ENCODE results near the gene ZNF10. TPM values are rescaled to one million over a fixed set of nuclear protein-coding genes. Genes with fewer than 3 reads are reported as not detected.

The ZNF10 gene
- total RNA-seq, 4 donors from 2014 or later, result 5.8 to 28.1 (median 11.0) TPM

- H3K36me3 ChIP-seq, result no peaks in the 10 kb centered on the region
- no peaks in the 10 kb centered on the region for H3K27me3 ChIP-seq
- H3K27ac ChIP-seq, result no peak overlapping the region
- H3K9me3 ChIP-seq, result peaks cover 0 to 32% (median 4%) of the 10 kb centered on the region in 4 donors
- no peak for DNase-seq
- H3K4me3 ChIP-seq, result no peak overlapping the region
- TF ChIP-seq CTCF (IDR thresholded peaks at IDR 0.05), result no peak
- no peak for TF ChIP-seq POLR2A (IDR thresholded peaks at IDR 0.05)
- no peaks in the 10 kb centered on the region for H3K4me1 ChIP-seq
Measured at GRCh38 chr12:133172491-133172890, 42.1 kb downstream of the ZNF10 start.

DNA sequence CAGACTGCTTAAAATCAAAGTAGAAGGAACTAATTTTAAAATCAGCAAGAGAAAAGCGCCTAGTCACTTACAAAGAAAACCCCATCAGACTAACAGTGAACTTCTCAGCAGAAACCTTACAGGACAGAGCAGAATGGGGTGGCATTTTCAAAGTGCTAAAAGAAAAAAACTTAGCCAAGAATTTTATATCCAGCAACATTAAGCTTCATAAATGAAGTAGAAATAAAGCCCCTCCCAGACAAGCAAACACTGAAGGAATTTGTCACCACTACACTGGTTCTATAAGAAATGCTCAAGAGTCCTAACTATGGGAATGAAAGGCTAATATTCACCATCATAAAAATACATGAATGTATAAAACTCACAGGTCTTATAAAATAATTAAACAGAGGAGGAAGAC lies 44.5 kb downstream of the ZNF10 start:
- Histone ChIP-seq H3K36me3 (no peaks in the 10 kb centered on the region), H3K4me1 (no peaks in the 10 kb centered on the region), H3K27ac (no peak overlapping the region), H3K4me3 (no peak overlapping the region), H3K27me3 (no peaks in the 10 kb centered on the region), H3K9me3 (peaks cover 0 to 32% (median 4%) of the 10 kb centered on the region in 4 donors)
- no peak for DNase-seq
- TF ChIP-seq CTCF (IDR thresholded peaks at IDR 0.05), result no peak
- TF ChIP-seq POLR2A (IDR thresholded peaks at IDR 0.05), result no peak

DNA sequence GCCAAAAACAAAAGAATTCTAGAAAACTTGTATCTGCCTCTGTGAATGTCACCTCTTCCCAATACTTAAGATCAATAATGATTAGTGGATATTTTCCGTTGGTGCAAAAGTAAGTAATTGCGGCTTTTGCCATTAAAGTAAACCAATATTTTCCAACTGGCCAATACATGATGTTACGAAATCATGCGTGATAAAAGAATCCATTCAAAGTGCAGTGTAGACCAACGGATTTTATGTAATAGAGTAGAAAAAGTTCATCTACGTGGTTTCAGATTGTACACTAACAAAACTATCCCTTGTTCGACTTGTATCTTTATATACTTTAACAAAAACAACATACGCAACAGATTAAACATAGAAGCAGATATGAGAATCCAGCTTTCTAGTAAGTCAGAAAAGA lies 50.2 kb downstream of the ZNF10 start:
- peak overlapping the region in 1 of 4 donors; percentile 66 for H3K4me3 ChIP-seq
- H3K9me3 ChIP-seq, result peaks cover 0 to 42% (median 8%) of the 10 kb centered on the region in 4 donors
- TF ChIP-seq POLR2A (IDR thresholded peaks at IDR 0.05), result no peak
- TF ChIP-seq CTCF (IDR thresholded peaks at IDR 0.05), result no peak
- H3K36me3 ChIP-seq, result peaks cover 0 to 31% (median 0%) of the 10 kb centered on the region in 3 donors
- peak overlapping the region in 1 of 4 donors; percentile 70 for H3K27ac ChIP-seq
- no peak for DNase-seq
- H3K4me1 ChIP-seq, result peaks cover 0 to 9% (median 0%) of the 10 kb centered on the region in 4 donors
- no peaks in the 10 kb centered on the region for H3K27me3 ChIP-seq

DNA sequence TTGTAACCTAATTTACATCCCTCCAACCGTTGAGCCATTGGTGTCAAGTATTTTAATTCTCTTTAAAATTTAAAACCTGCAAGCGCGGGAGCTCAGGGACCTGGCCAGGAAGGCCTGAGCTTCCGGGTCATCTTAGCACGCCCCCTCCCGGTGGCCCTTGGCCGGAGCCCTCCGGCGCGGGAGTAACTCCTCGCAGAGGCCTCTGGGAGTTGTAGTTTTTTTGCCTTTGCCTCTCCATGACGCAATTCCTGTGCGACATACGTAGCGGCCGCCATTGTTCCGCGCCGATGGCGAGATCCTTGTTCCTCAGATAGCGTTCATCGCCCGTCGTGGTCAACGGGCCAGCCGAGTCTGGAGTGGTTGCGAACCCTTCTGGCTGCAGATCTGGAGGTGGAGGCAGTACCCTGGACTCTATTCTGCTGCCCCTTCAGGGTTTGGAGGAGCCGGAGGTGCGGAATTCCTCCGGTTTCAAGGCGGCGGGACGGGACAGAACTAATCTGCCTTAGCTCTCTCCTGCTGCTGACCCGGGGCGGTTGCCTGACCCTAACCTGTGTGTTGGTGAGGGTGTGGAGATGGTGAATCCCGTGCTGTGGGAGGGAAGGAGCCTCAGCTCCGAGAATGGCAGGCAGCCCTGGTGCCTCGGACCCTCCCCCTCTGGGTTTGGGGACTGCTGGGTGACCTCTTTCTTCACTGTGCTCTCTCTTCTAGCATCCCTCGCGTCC lies 51.0 kb downstream of the ZNF10 start, which contains the start of gene ZNF268:
ZNF268 (plus strand) TSS at position 258 of the 722 bp plus-strand sequence. CDS start 503 bp downstream, outside the sequence.
- Histone ChIP-seq H3K9me3 (peaks cover 0 to 49% (median 11%) of the 10 kb centered on the region in 4 donors), H3K27me3 (no peaks in the 10 kb centered on the region), H3K36me3 (peaks cover 0 to 38% (median 0%) of the 10 kb centered on the region in 3 donors), H3K27ac (peak within 1 kb of the TSS; percentile 32 to 76 (median 62)), H3K4me3 (peak within 1 kb of the TSS; percentile 66 to 81 (median 72)), H3K4me1 (peaks cover 0 to 9% (median 0%) of the 10 kb centered on the region in 4 donors)
- DNase-seq, result peak; percentile 87 to 96 (median 92)
- TF ChIP-seq CTCF (IDR thresholded peaks at IDR 0.05), result peak; percentile 65 to 82 (median 78)
- peak; percentile 33 to 37 for TF ChIP-seq POLR2A (IDR thresholded peaks at IDR 0.05)

DNA sequence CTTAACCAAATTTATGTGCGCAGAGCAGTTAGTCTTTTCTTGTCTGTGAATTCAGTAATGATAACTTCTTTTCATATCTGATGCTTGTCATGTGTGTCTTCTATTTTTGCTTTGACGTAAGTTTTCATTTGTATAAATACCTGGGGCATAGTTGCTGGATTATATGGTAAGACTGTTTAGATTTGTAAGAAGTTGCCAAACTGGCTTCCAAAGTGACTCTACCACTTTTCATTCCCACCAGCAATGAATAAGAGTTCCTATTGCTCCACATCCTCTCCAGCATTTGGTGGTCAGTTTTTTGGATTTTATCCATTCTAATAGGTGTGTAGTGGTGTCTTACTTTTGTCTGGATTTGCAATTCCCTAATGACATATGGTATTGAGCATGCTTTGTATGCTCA lies 59.7 kb downstream of the ZNF10 start:
- H3K9me3 ChIP-seq, result peaks cover 0 to 98% (median 43%) of the 10 kb centered on the region in 4 donors

More for the DNA sequence above, 59.7 kb downstream of the ZNF10 start:
- Histone ChIP-seq H3K4me1 (no peaks in the 10 kb centered on the region), H3K36me3 (peaks cover 0 to 100% (median 6%) of the 10 kb centered on the region in 3 donors), H3K27me3 (no peaks in the 10 kb centered on the region), H3K4me3 (no peak overlapping the region), H3K27ac (no peak overlapping the region)
- no peak for DNase-seq
- TF ChIP-seq CTCF (IDR thresholded peaks at IDR 0.05) (no peak), POLR2A (IDR thresholded peaks at IDR 0.05) (no peak)

Measured in Peyer's patch (tissue), 4 donors.